ENCODE measurements around the gene YARS1. TPM values are rescaled to one million over a fixed set of nuclear protein-coding genes. Genes with fewer than 3 reads are reported as not detected.
A peak's percentile ranks its signal among the peaks of the same experiment; 100 is the strongest.

Gene YARS1
- polyA plus RNA-seq, 2 of the 4 experiments (the other 2 are of a cell fraction), result 92.5 to 103 TPM

GRCh38 chr1:32753532-32754316, 63.4 kb downstream of the YARS1 start:
- WGBS (ENCODE audit: missing lambda C conversion rate), result 97% methylated on average over 8 of the region's 66 CpGs
- TF ChIP-seq RFX5 (IDR thresholded peaks at IDR 0.05) (no peak), CBX2 (IDR thresholded peaks at IDR 0.05; ENCODE audit: borderline replicate concordance, low read depth) (no peak), RARB (CRISPR knock-in tag; IDR thresholded peaks at IDR 0.05) (no peak), HDAC2 (IDR thresholded peaks at IDR 0.05) (no peak), RCOR1 (IDR thresholded peaks at IDR 0.05; ENCODE audit: low read depth, low read length) (no peak), PBX3 (IDR thresholded peaks at IDR 0.05) (no peak), CBX8 (IDR thresholded peaks at IDR 0.05) (no peak), MAFK (IDR thresholded peaks at IDR 0.05; ENCODE audit: partially characterized antibody) (no peak), CHD4 (IDR thresholded peaks at IDR 0.05; ENCODE audit: borderline replicate concordance) (no peak), RAD21 (conservative IDR thresholded peaks at IDR 0.05 in 1 of 2, IDR thresholded peaks at IDR 0.05 in 1 of 2) (no peak), HES2 (IDR thresholded peaks at IDR 0.05) (no peak), CHD2 (IDR thresholded peaks at IDR 0.05; ENCODE audit: low read length, partially characterized antibody) (no peak), BHLHE40 (IDR thresholded peaks at IDR 0.05; ENCODE audit: low read depth, low read length) (no peak), ELK1 (IDR thresholded peaks at IDR 0.05; ENCODE audit: low read depth, low read length) (no peak)
- CTCF ChIA-PET, result interaction anchor here (1.2 to 11.1 kb wide), 2 partner anchors 19 to 41 kb away, joined by 4 to 62 read pairs; no protein-coding TSS in a partner anchor
- H3K27ac ChIP-seq, result peak overlapping the region in 1 of 2 experiments; percentile 36; a peak in 1 of 6 replicates
- no peaks in the 10 kb centered on the region for H3K9me3 ChIP-seq
- H3K4me3 ChIP-seq, result no peak overlapping the region
- FAIRE-seq, result no peak
- DNase-seq (ENCODE audit: low read depth in 1 of 2, low spot score in 1 of 2), result no peak
- POLR2A ChIA-PET, result no interaction called here
- peak in 1 of 2 experiments; percentile 49; a peak in 3 of 6 replicates for ATAC-seq
- peaks cover 44% of the 10 kb centered on the region for H3K4me1 ChIP-seq
- H3K4me2 ChIP-seq, result no peak overlapping the region

GRCh38 chr1:32749771-32750170, 67.4 kb downstream of the YARS1 start:
- H3K4me2 ChIP-seq, result no peak overlapping the region
- H3K27ac ChIP-seq, result peak overlapping the region in 1 of 2 experiments; percentile 28; a peak in 2 of 6 replicates
- H3K4me3 ChIP-seq, result no peak overlapping the region
- 90% methylated on average over 3 of the region's 3 CpGs for WGBS (ENCODE audit: missing lambda C conversion rate)
- ATAC-seq (peak in 1 of 2 experiments; percentile 35; a peak in 3 of 6 replicates), FAIRE-seq (no peak), DNase-seq (ENCODE audit: low read depth in 1 of 2, low spot score in 1 of 2) (no peak)
- CTCF ChIA-PET, result interaction anchor here (0.7 to 3.8 kb wide), 5 partner anchors 10 to 37 kb away, joined by 3 to 22 read pairs (median 4); no protein-coding TSS in a partner anchor
- no peak for TF ChIP-seq BHLHE40 (IDR thresholded peaks at IDR 0.05; ENCODE audit: low read depth, low read length)
- TF ChIP-seq EP300 (IDR thresholded peaks at IDR 0.05), result no peak
- TF ChIP-seq CTCF (IDR thresholded peaks at IDR 0.05), result no peak
- TF ChIP-seq FOSB (CRISPR knock-in tag; IDR thresholded peaks at IDR 0.05), result no peak
- no peak for TF ChIP-seq HES2 (IDR thresholded peaks at IDR 0.05)
- no peak for TF ChIP-seq MAX (IDR thresholded peaks at IDR 0.05)
- peak in 1 of 2 experiments; percentile 23; a peak in 1 of 5 replicates for TF ChIP-seq RAD21 (conservative IDR thresholded peaks at IDR 0.05 in 1 of 2, IDR thresholded peaks at IDR 0.05 in 1 of 2)
- POLR2A ChIA-PET, result no interaction called here
- no peaks in the 10 kb centered on the region for H3K9me3 ChIP-seq
- peaks cover 7% of the 10 kb centered on the region; the same call in 1 of the 3 replicates for H3K4me1 ChIP-seq

Data from A549 (cell line).